HPDE6-E6E7 (cell line): ENCODE measurements around the gene TAS2R31.

Experiments used
- DNase-seq: peaks from one replicate; pipeline ENCODE4 v3.0.0; 2011; ENCODE audit warnings: missing footprints; ENCODE audit errors: extremely low spot score

Gene TAS2R31

DNA sequence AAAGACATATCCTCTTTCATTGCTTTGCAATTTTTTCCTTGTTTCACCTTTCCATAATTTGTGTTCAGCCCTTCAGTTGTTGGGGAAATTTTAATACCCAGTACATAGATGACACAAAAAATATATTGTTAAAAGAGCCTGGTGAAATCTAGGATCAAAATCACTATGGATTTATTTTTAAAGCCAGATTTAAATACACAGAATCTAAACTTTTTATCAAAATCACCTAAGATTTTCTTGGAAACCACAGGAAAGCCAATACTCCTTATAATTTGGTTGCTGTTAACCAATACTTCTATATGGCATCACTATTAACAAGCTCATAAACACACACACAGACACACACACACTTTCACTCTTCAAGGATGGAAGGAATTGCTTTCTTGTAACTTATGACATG is 33.0 kb downstream of the TAS2R31 start, which contains the start of gene TAS2R20:
TAS2R20 (minus strand) TSS at position 101 of the 400 bp plus-strand sequence. CDS start 429 bp downstream, outside the sequence.
- no peak for DNase-seq

DNA sequence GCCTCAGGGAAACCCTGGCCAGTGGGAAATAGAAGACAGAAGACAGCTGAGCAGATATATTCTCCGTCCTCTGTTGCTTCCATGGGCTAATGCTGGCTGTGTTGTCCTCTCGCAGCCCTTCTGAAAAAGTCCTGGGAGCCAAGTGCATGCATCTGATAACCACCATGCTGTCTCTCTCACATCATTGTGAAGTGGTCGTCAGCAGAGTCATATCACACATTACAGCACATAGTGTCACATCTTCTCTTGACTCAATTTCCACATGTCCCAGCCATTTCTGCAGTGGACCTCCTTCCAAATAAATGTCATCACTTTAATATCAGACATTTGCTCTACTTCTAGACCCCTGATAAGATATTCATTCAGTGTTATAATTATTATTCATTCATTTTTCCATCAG is 36.9 kb downstream of the TAS2R31 start:
- DNase-seq = no peak

DNA sequence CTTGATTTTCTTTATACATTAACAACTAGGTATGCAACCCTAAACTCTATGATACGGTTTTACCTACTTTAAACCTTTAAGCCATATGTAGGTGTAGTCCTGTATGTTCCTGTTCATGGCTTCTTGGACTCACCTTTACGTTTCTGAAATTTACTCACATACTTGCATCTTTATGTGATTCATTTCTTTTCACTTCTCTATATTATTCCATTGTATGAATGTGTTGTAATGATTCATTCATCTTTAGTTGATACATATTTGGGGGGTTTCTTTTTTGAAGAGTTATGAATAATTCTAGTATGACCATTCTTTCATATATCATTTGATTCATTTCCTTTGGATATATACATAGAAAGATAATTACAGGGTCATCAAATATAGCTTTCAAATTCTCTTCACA is 42.1 kb downstream of the TAS2R31 start:
- DNase-seq = no peak

DNA sequence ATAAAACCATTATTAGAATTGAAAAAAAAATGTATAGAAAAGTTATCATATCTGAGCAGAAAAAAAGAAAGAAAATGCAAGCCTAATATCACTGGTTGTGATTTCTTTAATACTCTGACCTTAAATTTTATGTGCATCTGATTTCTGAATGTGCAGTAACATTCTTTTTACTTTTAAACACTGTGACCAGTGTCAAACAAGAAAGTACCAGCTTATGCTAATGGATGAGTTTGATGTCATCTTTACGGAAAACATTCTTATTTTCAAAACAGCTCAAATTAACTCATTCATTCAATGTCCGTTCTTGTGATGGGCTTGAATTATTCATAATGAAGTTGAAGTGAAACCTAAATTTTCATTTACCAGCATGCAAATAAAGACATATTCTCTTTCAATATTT is 44.4 kb downstream of the TAS2R31 start, which contains the start of gene TAS2R50:
TAS2R50 (minus strand) TSS at position 101 of the 400 bp plus-strand sequence; CDS start at position 49, 52 bp downstream.
- DNase-seq = no peak

DNA sequence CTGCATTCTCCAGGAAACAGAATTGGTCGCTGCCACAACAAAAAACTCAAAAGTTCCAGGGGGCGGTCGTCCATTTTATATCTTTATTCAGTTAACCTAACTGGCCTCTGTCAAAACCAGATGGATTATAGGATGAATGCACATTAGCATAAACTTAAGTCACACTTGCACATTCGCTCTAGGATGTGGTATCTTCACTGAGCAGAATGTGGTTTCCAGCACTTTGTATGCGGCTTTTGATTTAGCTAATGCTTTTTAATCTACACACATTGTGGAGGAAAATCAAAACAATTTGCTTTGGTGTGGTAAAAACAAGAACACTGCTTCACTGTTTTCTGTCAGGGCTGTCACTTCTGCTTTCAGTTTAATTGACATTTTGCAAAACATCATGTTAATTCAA is 49.0 kb downstream of the TAS2R31 start:
- DNase-seq = no peak
